ENCODE measurements around the gene MMAB. TPM values are rescaled to one million over a fixed set of nuclear protein-coding genes. Genes with fewer than 3 reads are reported as not detected.

MMAB gene
- total RNA-seq, 1 experiment from 2014 or later: 24.3 TPM

DNA sequence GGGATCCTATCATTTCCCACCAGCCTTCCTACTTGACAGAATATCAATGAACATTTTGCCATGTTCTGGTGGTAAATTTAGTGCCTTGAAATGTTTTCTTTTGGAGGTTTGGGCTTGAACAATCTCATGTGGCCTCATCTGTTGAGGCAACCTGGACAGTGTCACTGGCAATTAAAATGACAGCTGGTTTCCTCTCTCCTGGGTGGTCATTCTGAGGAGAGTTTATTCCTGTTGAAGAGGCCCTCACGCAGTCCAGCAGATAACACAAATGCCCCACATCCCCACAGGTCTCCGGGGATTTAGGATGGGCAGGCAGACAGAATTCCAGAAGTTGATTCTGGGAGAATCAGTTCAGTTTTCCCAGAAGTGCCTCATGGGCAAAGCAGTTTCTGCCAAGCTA, 41.9 kb downstream of the MMAB start:
- no peak overlapping the region for H3T11ph ChIP-seq (ENCODE audit: low read length)
- H3K9me3 Mint-ChIP-seq: no peaks in the 10 kb centered on the region
- H3K56ac ChIP-seq (ENCODE audit: insufficient read length, low read depth, low read length): no peak overlapping the region
- peaks cover 2 to 12% (median 9%) of the 10 kb centered on the region in 3 experiments; a peak in 4 of 7 replicates for H3K36me3 Mint-ChIP-seq (ENCODE audit: insufficient read depth in 1 of 3, low read depth in 3 of 3)
- H3K27me3 Mint-ChIP-seq (ENCODE audit: low read depth): no peaks in the 10 kb centered on the region
- H3K4me3 Mint-ChIP-seq: no peak overlapping the region
- no CpG with 5 or more reads among the region's 2 CpGs for WGBS (ENCODE audit: extremely low coverage, insufficient read length, low lambda C conversion rate)
- H2AK5ac ChIP-seq (ENCODE audit: insufficient read length, low read length): no peak overlapping the region
- no peak overlapping the region for H4K8ac ChIP-seq (replicated peaks; ENCODE audit: insufficient read length, low read depth, low read length)
- no peak overlapping the region for H2BK15ac ChIP-seq (ENCODE audit: low read depth, low read length)
- H3K23me2 ChIP-seq (ENCODE audit: insufficient read length, low read depth, low read length, poor library complexity, severe bottlenecking): no peaks in the 10 kb centered on the region
- peaks cover 10 to 21% of the 10 kb centered on the region in 2 experiments for H3K4me1 Mint-ChIP-seq
- no peak overlapping the region for H3K14ac ChIP-seq (ENCODE audit: insufficient read depth, low read length)
- no peak overlapping the region for H2BK5ac ChIP-seq (ENCODE audit: insufficient read length, low read length)
- H3K27ac ChIP-seq (ENCODE audit: insufficient read length, low read depth, low read length): no peak overlapping the region
- H3K27ac Mint-ChIP-seq: no peak overlapping the region
- H3K4me2 ChIP-seq (ENCODE audit: insufficient read depth, insufficient read length, low read length): no peak overlapping the region
- no peaks in the 10 kb centered on the region for H3K27me3 ChIP-seq (ENCODE audit: insufficient read depth, low read length)
- H3K79me2 ChIP-seq (ENCODE audit: insufficient read depth, low read length): no peaks in the 10 kb centered on the region
- no peak overlapping the region for H2BK120ac ChIP-seq (ENCODE audit: low read depth, low read length, poor library complexity, severe bottlenecking)
- no peaks in the 10 kb centered on the region for H3K79me1 ChIP-seq (ENCODE audit: insufficient read depth, low read depth, low read length, poor library complexity, severe bottlenecking)
- no peak overlapping the region for H3K18ac ChIP-seq (ENCODE audit: insufficient read length, low read depth, low read length)
- H3K9ac ChIP-seq (ENCODE audit: extremely low read depth, insufficient read length, low read length): no peak overlapping the region
- H4K5ac ChIP-seq (ENCODE audit: insufficient read length, low read depth, low read length): no peak overlapping the region
- H2BK20ac ChIP-seq (ENCODE audit: low read depth, low read length, poor library complexity, severe bottlenecking): no peak overlapping the region
- no peak overlapping the region for H3K4ac ChIP-seq (ENCODE audit: low read depth, low read length)
- H3K23ac ChIP-seq (ENCODE audit: insufficient read length, low read depth, low read length): no peak overlapping the region
- H3K9me3 ChIP-seq (ENCODE audit: control insufficient read depth, low read depth, low read length): no peaks in the 10 kb centered on the region
- H2BK12ac ChIP-seq (ENCODE audit: insufficient read length, low read depth, low read length): no peak overlapping the region
- H4K20me1 ChIP-seq (ENCODE audit: control insufficient read depth, insufficient read depth, insufficient read length): no peaks in the 10 kb centered on the region
- TF ChIP-seq, protein P1, sequence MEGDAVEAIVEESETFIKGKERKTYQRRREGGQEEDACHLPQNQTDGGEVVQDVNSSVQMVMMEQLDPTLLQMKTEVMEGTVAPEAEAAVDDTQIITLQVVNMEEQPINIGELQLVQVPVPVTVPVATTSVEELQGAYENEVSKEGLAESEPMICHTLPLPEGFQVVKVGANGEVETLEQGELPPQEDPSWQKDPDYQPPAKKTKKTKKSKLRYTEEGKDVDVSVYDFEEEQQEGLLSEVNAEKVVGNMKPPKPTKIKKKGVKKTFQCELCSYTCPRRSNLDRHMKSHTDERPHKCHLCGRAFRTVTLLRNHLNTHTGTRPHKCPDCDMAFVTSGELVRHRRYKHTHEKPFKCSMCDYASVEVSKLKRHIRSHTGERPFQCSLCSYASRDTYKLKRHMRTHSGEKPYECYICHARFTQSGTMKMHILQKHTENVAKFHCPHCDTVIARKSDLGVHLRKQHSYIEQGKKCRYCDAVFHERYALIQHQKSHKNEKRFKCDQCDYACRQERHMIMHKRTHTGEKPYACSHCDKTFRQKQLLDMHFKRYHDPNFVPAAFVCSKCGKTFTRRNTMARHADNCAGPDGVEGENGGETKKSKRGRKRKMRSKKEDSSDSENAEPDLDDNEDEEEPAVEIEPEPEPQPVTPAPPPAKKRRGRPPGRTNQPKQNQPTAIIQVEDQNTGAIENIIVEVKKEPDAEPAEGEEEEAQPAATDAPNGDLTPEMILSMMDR (conservative IDR thresholded peaks at IDR 0.05): no peak
- DNase-seq: no peak
- no peak overlapping the region for H4K91ac ChIP-seq (ENCODE audit: insufficient read length, low read depth, low read length)
- H3K4me1 ChIP-seq (ENCODE audit: insufficient read depth, low read length): 0 out of 2 replicates have a peak, but pooled peaks cover 4% of the 10 kb centered on the region
- no peak overlapping the region for H2AFZ ChIP-seq (ENCODE audit: low read length)
